MG63 (cell line): ENCODE results near the gene DDHD1. TPM values are rescaled to one million over a fixed set of nuclear protein-coding genes. Genes with fewer than 3 reads are reported as not detected.
A peak's percentile ranks its signal among the peaks of the same experiment; 100 is the strongest.

Experiments
- DNase-seq: peaks from one replicate; pipeline ENCODE4 v3.0.0-alpha.2; 2020
- H3K27me3 ChIP-seq: fragments of 250-450 bp; sonication (Bioruptor Pico); 2 replicates; pipeline ENCODE4 v1.5.1; 2020; ENCODE audit warnings: mild to moderate bottlenecking, moderate library complexity
- H3K36me3 ChIP-seq: fragments of 250-450 bp; sonication (Bioruptor Pico); 2 replicates; pipeline ENCODE4 v1.5.1; 2020; ENCODE audit warnings: mild to moderate bottlenecking, moderate library complexity
- H3K4me3 ChIP-seq: fragments of 250-450 bp; sonication (Bioruptor Pico); 2 replicates; pipeline ENCODE4 v1.5.1; 2020; ENCODE audit warnings: mild to moderate bottlenecking, moderate library complexity
- H3K9me3 ChIP-seq: fragments of 250-450 bp; sonication (Bioruptor Pico); 2 replicates; pipeline ENCODE4 v1.5.1; 2020; ENCODE audit warnings: mild to moderate bottlenecking, moderate library complexity
- total RNA-seq: library from RNA; depleted of rRNA; stranded (reverse); fragments of >200 nt; shearing (Covaris generic); gene quantifications from 2 replicates; pipeline ENCODE4 v1.2.3, GENCODE V29; 2014; ENCODE audit warnings: low replicate concordance

The DDHD1 gene
- total RNA-seq, 1 experiment from 2014 or later = 4.3 TPM

- Histone ChIP-seq H3K27me3 (no peaks in the 10 kb centered on the region), H3K9me3 (no peaks in the 10 kb centered on the region), H3K4me3 (no peak overlapping the region), H3K36me3 (no peaks in the 10 kb centered on the region)
- DNase-seq = no peak
Observed at GRCh38 chr14:53060046-53060445, 93.1 kb downstream of the DDHD1 start.

GRCh38 chr14:53055003-53055402, 98.1 kb downstream of the DDHD1 start:
- H3K9me3 ChIP-seq = no peaks in the 10 kb centered on the region
- no peak overlapping the region for H3K4me3 ChIP-seq
- no peaks in the 10 kb centered on the region for H3K27me3 ChIP-seq
- no peak for DNase-seq
- no peaks in the 10 kb centered on the region for H3K36me3 ChIP-seq

GRCh38 chr14:53054457-53054856, 98.7 kb downstream of the DDHD1 start:
- no peaks in the 10 kb centered on the region for H3K27me3 ChIP-seq
- H3K9me3 ChIP-seq = no peaks in the 10 kb centered on the region
- H3K36me3 ChIP-seq = no peaks in the 10 kb centered on the region
- peak; percentile 5 for DNase-seq
- no peak overlapping the region for H3K4me3 ChIP-seq

- DNase-seq = no peak
Observed at GRCh38 chr14:53048631-53049030, 104.5 kb downstream of the DDHD1 start.

DNA sequence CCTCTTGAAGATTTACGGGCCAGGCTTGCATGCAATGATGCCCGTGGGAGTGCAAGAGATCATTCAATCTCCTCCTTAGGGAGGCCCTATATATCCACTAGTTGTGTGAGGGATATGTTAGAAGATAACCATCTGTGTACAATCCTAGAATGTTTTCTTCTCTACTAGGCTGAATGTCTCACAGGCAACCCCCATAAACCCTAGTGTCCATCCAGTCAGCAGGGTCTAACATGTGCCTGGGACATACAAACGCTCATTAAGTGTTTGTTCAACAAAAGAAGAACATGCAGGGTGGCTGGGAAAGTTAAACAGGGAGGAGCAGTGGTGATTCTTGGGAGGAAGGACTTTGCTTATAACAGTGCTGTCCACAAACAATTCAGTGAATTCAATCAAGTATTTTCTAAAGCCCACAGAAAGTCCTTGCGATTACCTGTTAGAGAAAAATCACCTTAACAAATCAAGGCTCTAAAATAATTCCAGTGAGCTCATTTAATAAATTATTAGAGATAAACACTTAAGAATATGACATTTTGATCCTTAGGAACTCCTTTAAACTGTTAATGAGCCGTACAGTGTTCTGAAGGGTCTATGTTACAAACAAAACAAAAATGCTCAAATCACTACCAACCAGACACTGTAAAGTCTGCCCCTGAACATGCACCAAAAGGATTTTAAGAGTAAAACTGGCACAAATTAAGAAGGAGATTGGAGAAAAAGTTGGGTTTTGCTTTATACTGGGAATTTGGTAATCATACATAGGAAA, 105.6 kb downstream of the DDHD1 start:
- H3K4me3 ChIP-seq = no peak overlapping the region
- DNase-seq = no peak
- H3K27me3 ChIP-seq = no peaks in the 10 kb centered on the region
- peaks cover 4% of the 10 kb centered on the region for H3K36me3 ChIP-seq
- H3K9me3 ChIP-seq = no peaks in the 10 kb centered on the region

More at GRCh38 chr14:53048631-53049030, 104.5 kb downstream of the DDHD1 start:
- Histone ChIP-seq H3K4me3 (no peak overlapping the region), H3K27me3 (no peaks in the 10 kb centered on the region), H3K9me3 (no peaks in the 10 kb centered on the region), H3K36me3 (peaks cover 4% of the 10 kb centered on the region)

GRCh38 chr14:53044486-53044885, 108.6 kb downstream of the DDHD1 start:
- Histone ChIP-seq H3K36me3 (peaks cover 4% of the 10 kb centered on the region), H3K27me3 (no peaks in the 10 kb centered on the region), H3K4me3 (no peak overlapping the region), H3K9me3 (no peaks in the 10 kb centered on the region)
- no peak for DNase-seq

- DNase-seq = no peak
- H3K4me3 ChIP-seq = no peak overlapping the region
Observed at GRCh38 chr14:53043027-53043581, 110.0 kb downstream of the DDHD1 start.

GRCh38 chr14:53042480-53042879, 110.6 kb downstream of the DDHD1 start:
- H3K4me3 ChIP-seq = no peak overlapping the region
- no peaks in the 10 kb centered on the region for H3K9me3 ChIP-seq
- no peak for DNase-seq
- H3K27me3 ChIP-seq = no peaks in the 10 kb centered on the region
- no peaks in the 10 kb centered on the region; the same call in 1 of the 2 replicates for H3K36me3 ChIP-seq

More at GRCh38 chr14:53043027-53043581, 110.0 kb downstream of the DDHD1 start:
- no peaks in the 10 kb centered on the region; the same call in 1 of the 2 replicates for H3K36me3 ChIP-seq
- H3K27me3 ChIP-seq = no peaks in the 10 kb centered on the region
- H3K9me3 ChIP-seq = no peaks in the 10 kb centered on the region

DNA sequence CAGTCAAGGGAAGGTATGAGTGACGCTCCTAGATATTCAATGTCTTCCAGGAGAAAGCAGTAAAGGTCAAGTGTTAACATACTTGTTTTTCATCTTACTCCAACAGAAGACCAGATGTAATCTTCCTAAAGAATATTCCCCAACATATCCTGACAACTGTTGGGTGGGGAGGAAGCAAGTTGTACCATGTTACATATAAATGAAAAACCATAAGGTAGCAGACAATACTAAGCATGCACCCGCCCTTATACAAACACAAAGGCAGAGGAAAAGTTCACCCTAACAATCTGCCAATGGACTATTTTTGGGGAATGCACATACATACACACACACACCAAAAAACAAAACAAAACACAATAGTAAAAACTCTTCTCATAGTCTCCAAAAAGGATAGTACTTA, 112.1 kb downstream of the DDHD1 start:
- no peak for DNase-seq
- H3K4me3 ChIP-seq = no peak overlapping the region
- no peaks in the 10 kb centered on the region for H3K27me3 ChIP-seq
- H3K9me3 ChIP-seq = no peaks in the 10 kb centered on the region
- H3K36me3 ChIP-seq = no peaks in the 10 kb centered on the region; the same call in 1 of the 2 replicates

- H3K27me3 ChIP-seq = no peaks in the 10 kb centered on the region
- H3K9me3 ChIP-seq = no peaks in the 10 kb centered on the region
- H3K36me3 ChIP-seq = no peaks in the 10 kb centered on the region; the same call in 1 of the 2 replicates
- DNase-seq = no peak
- H3K4me3 ChIP-seq = no peak overlapping the region
Observed at GRCh38 chr14:53038629-53039028, 114.5 kb downstream of the DDHD1 start.

- no peak overlapping the region for H3K4me3 ChIP-seq
- H3K27me3 ChIP-seq = no peaks in the 10 kb centered on the region
- H3K9me3 ChIP-seq = no peaks in the 10 kb centered on the region
- DNase-seq = no peak
- no peaks in the 10 kb centered on the region; the same call in 1 of the 2 replicates for H3K36me3 ChIP-seq
Observed at GRCh38 chr14:53037016-53037415, 116.1 kb downstream of the DDHD1 start.

DNA sequence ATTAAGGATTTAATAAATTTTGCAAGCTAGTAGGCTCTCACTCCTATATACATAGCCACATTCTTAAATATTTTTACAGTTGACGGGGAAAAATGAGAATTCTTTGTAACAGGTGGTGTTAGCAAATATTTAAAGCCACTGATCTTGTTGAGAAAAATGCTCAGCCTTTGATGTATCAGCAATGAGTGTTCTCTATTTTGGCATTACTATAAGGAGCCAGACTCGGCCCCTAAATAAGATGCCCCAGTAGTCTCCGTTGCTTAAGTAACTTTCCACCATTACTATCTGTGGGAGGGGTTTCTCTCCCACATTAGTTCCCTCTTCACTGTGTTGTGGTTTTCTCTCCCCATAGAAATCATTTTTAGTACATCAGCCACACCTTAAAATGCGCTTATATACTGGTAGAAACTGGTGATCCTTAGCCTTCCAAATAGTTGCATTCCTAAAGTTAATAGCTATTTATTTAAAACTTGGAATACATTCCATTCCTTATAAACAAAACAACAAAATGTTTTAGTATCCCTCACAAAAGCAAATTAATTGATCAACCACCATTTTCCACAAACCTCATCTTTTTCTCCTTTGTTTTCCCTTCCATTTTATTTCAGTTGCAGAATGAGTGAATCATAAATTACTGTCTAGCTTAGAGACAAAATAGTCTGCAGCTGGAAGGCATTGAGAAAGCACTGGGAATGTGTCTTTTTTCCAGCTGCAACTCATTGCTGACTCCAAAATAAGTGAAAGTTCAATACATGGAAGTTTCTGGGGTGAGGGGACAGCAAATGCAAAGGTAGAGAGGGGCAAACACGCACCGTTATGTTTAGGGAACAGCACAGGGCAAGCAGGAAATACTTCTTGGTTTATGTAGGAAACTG, 117.5 kb downstream of the DDHD1 start:
- no peak overlapping the region for H3K4me3 ChIP-seq
- H3K27me3 ChIP-seq = no peaks in the 10 kb centered on the region
- no peaks in the 10 kb centered on the region; the same call in 1 of the 2 replicates for H3K36me3 ChIP-seq
- DNase-seq = no peak
- H3K9me3 ChIP-seq = no peaks in the 10 kb centered on the region

DNA sequence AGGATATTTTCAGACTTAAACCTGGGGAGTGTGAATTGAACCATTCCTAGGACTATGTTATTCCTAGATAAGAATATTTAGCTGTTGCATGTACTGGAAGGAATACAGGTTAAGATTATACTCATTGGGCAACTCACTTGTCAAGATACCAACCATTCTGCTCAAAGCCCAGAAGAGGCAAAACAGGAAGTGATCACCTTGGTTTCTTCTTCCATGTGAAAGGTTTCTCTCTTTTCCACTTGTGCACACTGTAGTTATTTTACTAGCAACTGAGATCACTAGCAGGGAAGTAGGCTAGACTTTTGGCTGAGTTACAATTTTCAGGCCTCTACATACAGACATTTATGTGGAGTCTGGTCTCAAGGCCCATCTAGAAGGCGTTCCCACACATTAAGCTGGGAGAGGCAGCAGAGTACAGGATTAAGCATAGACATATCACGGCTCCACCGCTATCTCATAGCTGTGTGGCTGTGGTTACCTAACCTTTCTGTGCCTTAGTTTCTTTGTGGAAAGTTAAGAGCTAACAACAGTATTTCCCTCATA, 118.4 kb downstream of the DDHD1 start:
- no peaks in the 10 kb centered on the region; the same call in 1 of the 2 replicates for H3K36me3 ChIP-seq
- H3K9me3 ChIP-seq = no peaks in the 10 kb centered on the region
- no peaks in the 10 kb centered on the region for H3K27me3 ChIP-seq
- no peak for DNase-seq
- no peak overlapping the region for H3K4me3 ChIP-seq

- no peak for DNase-seq
- H3K27me3 ChIP-seq = no peaks in the 10 kb centered on the region
- H3K36me3 ChIP-seq = no peaks in the 10 kb centered on the region; the same call in 1 of the 2 replicates
- H3K9me3 ChIP-seq = no peaks in the 10 kb centered on the region
- no peak overlapping the region for H3K4me3 ChIP-seq
Observed at GRCh38 chr14:53034036-53034435, 119.1 kb downstream of the DDHD1 start.

GRCh38 chr14:53032838-53033390, 120.2 kb downstream of the DDHD1 start:
- H3K36me3 ChIP-seq = no peaks in the 10 kb centered on the region
- H3K9me3 ChIP-seq = no peaks in the 10 kb centered on the region
- no peak overlapping the region for H3K4me3 ChIP-seq
- no peaks in the 10 kb centered on the region for H3K27me3 ChIP-seq
- DNase-seq = no peak

DNA sequence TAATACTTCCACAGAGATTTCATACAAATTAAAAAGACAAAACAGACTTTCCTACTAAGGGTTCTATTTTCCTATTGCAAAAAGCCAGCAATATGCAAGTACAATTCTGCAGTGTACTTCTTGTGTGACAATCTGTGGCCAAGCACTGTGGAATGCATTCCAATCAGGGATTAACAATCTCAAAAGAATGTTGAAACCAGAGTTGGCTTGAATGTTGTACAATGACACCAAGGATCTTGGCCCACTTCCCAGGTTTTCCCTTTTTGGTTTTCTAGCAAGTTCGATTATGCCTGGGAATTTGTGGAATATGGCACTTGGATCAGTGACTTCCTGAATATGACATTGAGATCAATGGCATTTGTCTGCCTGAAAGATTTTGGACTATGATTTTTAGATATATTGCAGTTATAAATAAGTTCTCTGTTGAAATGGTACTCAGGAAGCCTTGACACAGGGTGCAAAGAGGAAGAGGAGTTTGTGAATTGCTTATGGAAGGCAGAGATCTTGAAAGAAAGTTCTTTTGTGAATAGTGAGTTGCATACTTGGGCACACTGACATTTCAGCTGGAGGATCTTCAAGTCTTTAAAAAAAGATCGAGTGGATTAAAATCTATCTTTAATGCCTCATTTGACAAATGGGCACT, 120.8 kb downstream of the DDHD1 start:
- peak; percentile 28 for DNase-seq
- no peak overlapping the region for H3K4me3 ChIP-seq

More for the DNA sequence above, 120.8 kb downstream of the DDHD1 start:
- H3K27me3 ChIP-seq = no peaks in the 10 kb centered on the region
- no peaks in the 10 kb centered on the region for H3K9me3 ChIP-seq
- no peaks in the 10 kb centered on the region for H3K36me3 ChIP-seq
